GM12873 (cell line): Measurements from ENCODE around the gene CAV2.

Experiments used
- TF ChIP-seq, protein P1 (sequence below): IDR thresholded peaks from 2 replicates; pipeline ENCODE4 v1.5.1; 2012; ENCODE audit warnings: low read depth, mild to moderate bottlenecking, moderate library complexity, low read length, control low read depth; ENCODE audit not compliant: insufficient read depth; ENCODE audit errors: missing control alignments

Gene CAV2

DNA sequence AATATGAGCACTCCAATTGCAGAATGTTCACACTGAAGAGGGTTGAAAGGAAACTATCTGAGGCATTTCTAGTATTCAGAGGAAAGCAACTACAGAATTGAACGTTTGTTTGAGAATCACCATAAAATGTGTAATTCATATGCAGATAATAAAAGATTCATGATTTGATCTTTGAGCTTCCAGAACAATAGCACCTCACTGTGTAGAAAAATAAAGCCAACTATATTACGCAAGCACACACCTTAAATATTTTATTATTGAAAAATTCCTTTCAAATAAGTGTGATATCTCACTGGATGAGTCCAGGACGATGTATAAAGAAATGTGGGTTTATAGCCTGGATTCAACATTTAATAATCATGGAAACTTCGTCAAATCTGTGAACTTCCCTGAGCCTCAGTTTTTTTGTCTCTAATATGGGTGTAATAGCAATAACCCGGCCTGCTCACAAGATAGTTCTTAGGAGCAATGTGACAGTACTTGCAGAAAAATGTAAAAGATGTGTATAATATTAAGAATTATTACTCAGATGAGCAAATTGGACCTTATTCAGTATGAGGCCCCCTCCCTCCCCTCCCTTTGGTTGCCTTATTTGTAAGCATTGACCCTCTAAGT, 11.5 kb upstream of the CAV2 start:
- TF ChIP-seq, protein P1, sequence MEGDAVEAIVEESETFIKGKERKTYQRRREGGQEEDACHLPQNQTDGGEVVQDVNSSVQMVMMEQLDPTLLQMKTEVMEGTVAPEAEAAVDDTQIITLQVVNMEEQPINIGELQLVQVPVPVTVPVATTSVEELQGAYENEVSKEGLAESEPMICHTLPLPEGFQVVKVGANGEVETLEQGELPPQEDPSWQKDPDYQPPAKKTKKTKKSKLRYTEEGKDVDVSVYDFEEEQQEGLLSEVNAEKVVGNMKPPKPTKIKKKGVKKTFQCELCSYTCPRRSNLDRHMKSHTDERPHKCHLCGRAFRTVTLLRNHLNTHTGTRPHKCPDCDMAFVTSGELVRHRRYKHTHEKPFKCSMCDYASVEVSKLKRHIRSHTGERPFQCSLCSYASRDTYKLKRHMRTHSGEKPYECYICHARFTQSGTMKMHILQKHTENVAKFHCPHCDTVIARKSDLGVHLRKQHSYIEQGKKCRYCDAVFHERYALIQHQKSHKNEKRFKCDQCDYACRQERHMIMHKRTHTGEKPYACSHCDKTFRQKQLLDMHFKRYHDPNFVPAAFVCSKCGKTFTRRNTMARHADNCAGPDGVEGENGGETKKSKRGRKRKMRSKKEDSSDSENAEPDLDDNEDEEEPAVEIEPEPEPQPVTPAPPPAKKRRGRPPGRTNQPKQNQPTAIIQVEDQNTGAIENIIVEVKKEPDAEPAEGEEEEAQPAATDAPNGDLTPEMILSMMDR = no peak

DNA sequence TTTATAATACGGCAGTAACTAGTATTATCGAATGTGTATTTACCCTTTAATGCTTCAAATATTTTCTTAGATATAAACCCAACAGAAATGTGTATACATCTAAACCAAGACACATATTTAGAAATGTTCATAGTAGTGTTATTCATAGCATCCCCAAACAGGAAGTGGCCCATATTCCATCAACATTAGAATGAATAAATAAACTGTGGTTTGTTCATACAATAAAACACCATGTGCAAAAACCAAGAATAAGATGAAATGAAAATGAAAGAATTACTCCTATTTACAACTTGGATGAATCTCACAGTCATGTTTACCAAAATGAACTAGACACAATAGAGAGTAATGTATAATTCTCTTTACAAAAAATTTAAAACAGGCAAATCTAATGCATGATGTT, 9.2 kb upstream of the CAV2 start:
- TF ChIP-seq, protein P1 = no peak

DNA sequence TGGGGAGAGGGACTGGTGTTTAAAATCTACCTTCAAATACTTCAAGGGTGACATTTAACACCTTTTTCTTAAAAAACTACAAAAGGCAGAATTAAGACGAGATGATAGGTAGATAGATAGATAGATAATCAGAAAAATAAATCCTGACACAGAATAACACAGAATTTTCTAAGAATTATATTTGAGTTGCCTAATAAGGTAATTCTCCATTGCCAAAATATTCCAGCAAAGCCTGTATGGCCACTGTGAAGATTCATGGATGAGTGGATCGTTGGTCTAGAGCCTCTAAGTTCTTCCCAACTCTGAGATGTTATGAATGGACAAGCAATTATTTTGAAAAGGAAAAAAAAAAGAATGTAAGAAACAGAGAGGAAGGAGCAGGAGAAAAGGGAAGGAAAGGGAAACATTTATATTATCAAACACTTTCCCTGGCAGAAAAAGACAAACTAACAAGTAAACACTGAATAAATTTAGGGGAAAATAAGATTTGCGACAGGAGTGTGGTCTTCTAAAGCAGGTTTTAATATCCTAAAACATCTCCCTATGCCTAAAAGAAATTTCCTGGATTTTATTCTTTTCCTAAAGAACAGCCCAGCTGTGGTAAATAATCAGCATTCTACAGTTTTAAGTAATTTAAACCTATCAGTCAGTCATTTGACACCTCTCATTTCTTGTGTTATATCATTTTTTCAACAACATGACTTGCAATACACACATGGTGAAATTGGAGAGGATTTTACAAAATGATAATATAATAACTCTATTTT, 7.5 kb upstream of the CAV2 start:
- TF ChIP-seq, protein P1 = no peak

DNA sequence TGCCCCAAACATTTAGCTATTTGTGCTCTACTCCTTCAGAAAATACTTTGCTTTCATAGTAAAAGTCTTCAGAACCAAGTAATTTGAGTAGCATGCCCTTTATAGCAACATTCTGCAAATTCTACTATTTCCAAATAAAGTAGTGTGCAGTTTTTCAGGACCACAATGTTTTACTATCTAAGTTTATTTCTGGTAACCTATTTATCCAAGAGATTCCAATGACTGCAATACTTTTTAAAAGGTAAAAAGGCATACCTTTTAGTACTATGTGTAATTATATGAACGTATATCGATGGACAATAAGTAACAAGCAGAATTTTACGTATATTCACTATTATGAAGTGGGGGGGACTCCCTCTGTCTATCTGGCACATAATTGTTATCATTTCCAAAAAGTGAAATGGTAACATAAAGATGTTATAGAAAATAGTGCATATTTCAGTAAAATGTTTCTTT, 6.9 kb upstream of the CAV2 start:
- TF ChIP-seq, protein P1 = no peak

DNA sequence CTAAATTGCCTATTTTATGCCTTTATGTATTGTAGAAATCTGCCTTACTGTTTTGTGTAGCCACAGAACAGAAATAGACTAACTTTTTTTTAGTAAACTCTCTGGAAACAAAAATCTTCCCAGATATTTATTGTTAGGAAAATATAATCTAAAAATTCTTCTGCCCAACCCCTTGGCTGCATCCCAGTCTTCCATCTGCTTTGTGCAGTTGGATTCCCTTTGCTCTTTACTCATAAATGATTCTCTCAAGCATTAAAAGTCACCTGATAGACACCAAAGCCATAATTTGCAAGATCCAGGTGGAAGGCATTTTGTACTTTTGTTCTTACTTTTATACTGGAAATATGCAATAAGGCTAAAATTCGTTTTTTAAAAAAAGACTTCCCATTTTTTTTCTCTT, 6.1 kb upstream of the CAV2 start:
- TF ChIP-seq, protein P1 = no peak

DNA sequence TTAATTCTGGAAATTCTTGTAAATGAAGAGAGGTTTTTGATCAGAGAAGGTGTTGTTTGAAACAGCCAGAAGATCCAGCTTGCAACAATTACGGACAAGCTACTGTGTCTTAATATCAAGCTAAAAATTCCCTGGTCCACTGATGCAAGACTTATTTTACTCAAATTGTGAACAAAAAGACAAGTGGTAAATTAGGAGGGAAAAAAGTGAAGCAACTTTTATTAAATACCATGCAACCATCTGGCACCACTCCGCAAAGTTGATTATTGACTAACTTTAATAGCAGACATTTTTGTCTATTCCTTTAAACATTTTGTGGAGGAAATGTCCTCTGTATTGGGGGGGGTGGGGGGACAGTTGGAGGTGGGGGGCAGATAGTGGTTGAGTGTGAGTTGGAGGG, 5.1 kb upstream of the CAV2 start:
- TF ChIP-seq, protein P1 = no peak

DNA sequence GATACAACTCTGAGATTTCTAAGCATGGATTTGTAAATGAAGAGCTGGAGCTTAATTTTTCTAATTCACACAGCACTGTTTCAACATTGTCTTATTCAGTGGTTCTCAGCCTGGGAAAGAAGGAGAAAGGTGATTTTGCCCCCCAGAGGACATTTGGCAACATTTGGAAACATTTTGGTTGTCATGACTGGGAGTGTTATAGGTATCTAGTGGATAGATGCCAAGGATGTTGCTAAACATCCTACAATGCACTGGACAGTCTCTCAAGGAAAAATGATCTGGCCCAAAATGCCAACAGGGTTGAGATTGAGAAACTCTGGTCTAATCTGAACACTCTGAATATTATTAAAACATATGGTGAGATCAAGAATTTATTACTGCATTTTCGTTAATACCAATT, 3.8 kb upstream of the CAV2 start:
- TF ChIP-seq, protein P1 = no peak
